HEK293 (cell line): Measurements from ENCODE around the gene ATG12.

Experiments
- CTCF ChIA-PET: fragments of 350-600 bp; formaldehyde crosslinking; extraction: SDS; loops from one replicate; lab custom pipeline; 2021; ENCODE audit warnings: antibody characterized with exemption; lab: Yijun Ruan, JAX
- POLR2A ChIA-PET: fragments of 300-600 bp; formaldehyde crosslinking; extraction: SDS; loops from one replicate; lab custom pipeline; 2020; ENCODE audit warnings: antibody characterized with exemption, inconsistent platforms; lab: Yijun Ruan, JAX
- H3K27ac ChIP-seq: fragments of 200-500 bp; sonication (Bioruptor generic); 2 replicates; pipeline ENCODE4 v1.5.1; 2014; ENCODE audit warnings: low read depth, low read length, control low read depth, inconsistent platforms; ENCODE audit errors: extremely low read depth
- H3K36me3 ChIP-seq, 2 experiments: fragments of 200-500 bp in 1 of 2; sonication (Bioruptor generic) in 1 of 2; 1 replicate in 1 of 2; 2 replicates in 1 of 2; pipeline ENCODE4 v1.5.1; 2014 to 2017; ENCODE audit warnings: inconsistent platforms in 2 of 2, low read length in 2 of 2; ENCODE audit not compliant: control insufficient read depth in 2 of 2, insufficient read depth in 1 of 2
- H3K4me1 ChIP-seq: fragments of 200-500 bp; sonication (Bioruptor generic); 2 replicates; pipeline ENCODE4 v1.5.1; 2014; ENCODE audit warnings: mild to moderate bottlenecking, low read length, inconsistent platforms; ENCODE audit not compliant: control insufficient read depth, insufficient read depth
- H3K4me3 ChIP-seq: 2 replicates; pipeline ENCODE4 v1.5.1; 2011; ENCODE audit warnings: low read depth, mild to moderate bottlenecking, control low read depth, low read length, moderate library complexity
- H3K9me3 ChIP-seq: fragments of 200-500 bp; sonication (Bioruptor generic); 2 replicates; pipeline ENCODE4 v1.5.1; 2014; ENCODE audit warnings: low read depth, low read length, inconsistent platforms; ENCODE audit not compliant: control insufficient read depth, insufficient read depth
- GLI2 ChIP-seq: fragments of 450-650 bp; formaldehyde crosslinking; IDR thresholded peaks from 2 replicates; pipeline ENCODE4; 2017; ENCODE audit warnings: missing biosample characterization, missing genetic modification characterization, low read depth, borderline replicate concordance
- GLIS1 ChIP-seq: fragments of 450-650 bp; formaldehyde crosslinking; IDR thresholded peaks from 2 replicates; pipeline ENCODE4 v1.5.1; 2016; ENCODE audit warnings: missing biosample characterization, missing genetic modification characterization
- HOXA7 ChIP-seq: sonication (generic); formaldehyde crosslinking; IDR thresholded peaks from 2 replicates; pipeline ENCODE4 v1.8.1; 2022; ENCODE audit warnings: missing genetic modification reagents, borderline replicate concordance
- IKZF3 ChIP-seq: fragments of 450-650 bp; IDR thresholded peaks from 2 replicates; pipeline ENCODE4 v1.5.0; 2018; ENCODE audit warnings: missing biosample characterization, mild to moderate bottlenecking, missing genetic modification characterization, moderate library complexity
- REPIN1 ChIP-seq: fragments of 450-650 bp; formaldehyde crosslinking; IDR thresholded peaks from 2 replicates; pipeline ENCODE4 v1.5.1; 2017; ENCODE audit warnings: missing biosample characterization, missing genetic modification characterization, low read depth
- SALL2 ChIP-seq: fragments of 450-650 bp; formaldehyde crosslinking; IDR thresholded peaks from 2 replicates; pipeline ENCODE4 v1.5.0; 2017; ENCODE audit warnings: missing biosample characterization, mild to moderate bottlenecking, missing genetic modification characterization, borderline replicate concordance
- SETDB1 ChIP-seq: IDR thresholded peaks from one replicate; pipeline ENCODE4 v1.6.1; 2017; ENCODE audit warnings: mild to moderate bottlenecking, low read length, moderate library complexity, mixed read lengths; ENCODE audit not compliant: insufficient read length
- TCF7L2 ChIP-seq: IDR thresholded peaks from 2 replicates; pipeline ENCODE4 v1.6.1; 2011; ENCODE audit warnings: low read depth, mild to moderate bottlenecking, inconsistent platforms, low read length, moderate library complexity, borderline replicate concordance
- YY1 ChIP-seq: fragments of 450-650 bp; formaldehyde crosslinking; IDR thresholded peaks from 2 replicates; pipeline ENCODE4 v1.5.1; 2018; ENCODE audit warnings: missing biosample characterization, missing genetic modification characterization
- YY2 ChIP-seq: fragments of 450-650 bp; formaldehyde crosslinking; IDR thresholded peaks from 2 replicates; pipeline ENCODE4 v1.5.1; 2016; ENCODE audit warnings: missing biosample characterization, missing genetic modification characterization
- ZNF140 ChIP-seq: fragments of 450-650 bp; formaldehyde crosslinking; IDR thresholded peaks from 2 replicates; pipeline ENCODE4 v1.5.1; 2016; ENCODE audit warnings: missing biosample characterization, missing genetic modification characterization
- ZNF2 ChIP-seq: fragments of 450-650 bp; formaldehyde crosslinking; IDR thresholded peaks from 2 replicates; pipeline ENCODE4 v1.5.1; 2016; ENCODE audit warnings: missing biosample characterization, missing genetic modification characterization
- ZNF214 ChIP-seq: fragments of 450-650 bp; formaldehyde crosslinking; IDR thresholded peaks from 2 replicates; pipeline ENCODE4 v1.5.1; 2017; ENCODE audit warnings: missing biosample characterization, mild to moderate bottlenecking, missing genetic modification characterization, borderline replicate concordance
- ZNF23 ChIP-seq: fragments of 450-650 bp; formaldehyde crosslinking; IDR thresholded peaks from 2 replicates; pipeline ENCODE4 v1.5.1; 2016; ENCODE audit warnings: missing biosample characterization, missing genetic modification characterization, borderline replicate concordance
- ZNF26 ChIP-seq: fragments of 450-650 bp; formaldehyde crosslinking; IDR thresholded peaks from 2 replicates; pipeline ENCODE4 v1.5.1; 2016; ENCODE audit warnings: missing biosample characterization, missing genetic modification characterization
- ZNF324 ChIP-seq: fragments of 450-650 bp; formaldehyde crosslinking; IDR thresholded peaks from 2 replicates; pipeline ENCODE4 v1.5.1; 2016; ENCODE audit warnings: missing biosample characterization, missing genetic modification characterization
- ZNF513 ChIP-seq: fragments of 450-650 bp; IDR thresholded peaks from 2 replicates; pipeline ENCODE4 v1.5.1; 2018; ENCODE audit warnings: missing biosample characterization, missing genetic modification characterization
- ZNF585B ChIP-seq: fragments of 450-650 bp; formaldehyde crosslinking; IDR thresholded peaks from 2 replicates; pipeline ENCODE4 v1.5.1; 2016; ENCODE audit warnings: missing biosample characterization, missing genetic modification characterization
- ZNF785 ChIP-seq: fragments of 450-650 bp; formaldehyde crosslinking; IDR thresholded peaks from 2 replicates; pipeline ENCODE4 v1.5.1; 2016; ENCODE audit warnings: missing biosample characterization, missing genetic modification characterization
- ZNF791 ChIP-seq: fragments of 450-650 bp; formaldehyde crosslinking; IDR thresholded peaks from 2 replicates; pipeline ENCODE4 v1.5.1; 2016; ENCODE audit warnings: missing biosample characterization, missing genetic modification characterization
- ZSCAN4 ChIP-seq: fragments of 450-650 bp; formaldehyde crosslinking; IDR thresholded peaks from 2 replicates; pipeline ENCODE4 v1.5.1; 2017; ENCODE audit warnings: missing biosample characterization, missing genetic modification characterization
- ZSCAN5A ChIP-seq: fragments of 450-650 bp; formaldehyde crosslinking; IDR thresholded peaks from 2 replicates; pipeline ENCODE4 v1.5.1; 2016; ENCODE audit warnings: missing biosample characterization, missing genetic modification characterization

Gene ATG12

GRCh38 chr5:115800108-115800507, 41.3 kb downstream of the ATG12 start:
- ChIA-PET POLR2A (interaction anchor here (1.4 kb wide), 1 partner anchor 16 kb away, joined by 12 read pairs; the partner anchor contains the start of gene CDO1), CTCF (no interaction called here)
- Histone ChIP-seq H3K36me3 (no peaks in the 10 kb centered on the region; a peak in 1 of 3 replicates), H3K9me3 (no peaks in the 10 kb centered on the region), H3K4me1 (no peaks in the 10 kb centered on the region), H3K4me3 (no peak overlapping the region), H3K27ac (no peak overlapping the region)
- TF ChIP-seq ZNF26 (tag by site-specific recombination) (no peak), ZNF214 (tag by site-specific recombination) (no peak), HOXA7 (CRISPR knock-in tag) (no peak)

GRCh38 chr5:115798252-115798651, 43.1 kb downstream of the ATG12 start:
- ChIA-PET CTCF (no interaction called here), POLR2A (no interaction called here)
- no peak overlapping the region for H3K27ac ChIP-seq
- H3K4me3 ChIP-seq: no peak overlapping the region
- H3K9me3 ChIP-seq: no peaks in the 10 kb centered on the region
- H3K4me1 ChIP-seq: no peaks in the 10 kb centered on the region
- TF ChIP-seq ZNF585B (tag by site-specific recombination) (peak; percentile 12; the same call in 1 of the 2 replicates), GLI2 (tag by site-specific recombination) (no peak)
- no peaks in the 10 kb centered on the region for H3K36me3 ChIP-seq

GRCh38 chr5:115796656-115797055, 44.7 kb downstream of the ATG12 start:
- no peaks in the 10 kb centered on the region for H3K9me3 ChIP-seq
- no peak overlapping the region for H3K27ac ChIP-seq
- no peak overlapping the region for H3K4me3 ChIP-seq
- H3K4me1 ChIP-seq: no peaks in the 10 kb centered on the region
- no peaks in the 10 kb centered on the region for H3K36me3 ChIP-seq
- TF ChIP-seq GLIS1 (tag by site-specific recombination) (no peak), ZNF26 (tag by site-specific recombination) (no peak), TCF7L2 (no peak), YY1 (tag by site-specific recombination) (no peak), ZNF324 (tag by site-specific recombination) (no peak), SALL2 (tag by site-specific recombination) (no peak), ZNF791 (tag by site-specific recombination) (no peak), ZNF23 (tag by site-specific recombination) (no peak), SETDB1 (no peak), REPIN1 (no peak), ZSCAN5A (no peak), ZNF513 (tag by site-specific recombination) (no peak), IKZF3 (tag by site-specific recombination) (no peak), ZNF785 (tag by site-specific recombination) (no peak), ZNF2 (tag by site-specific recombination) (no peak), YY2 (no peak), ZNF140 (tag by site-specific recombination) (no peak), ZSCAN4 (no peak)
- ChIA-PET CTCF (no interaction called here), POLR2A (no interaction called here)
